NT2/D1 (cell line): ENCODE data around the gene ATP13A3.

Experiments
- SUZ12 ChIP-seq: IDR thresholded peaks from 2 replicates; pipeline ENCODE4 v1.6.1; 2011; ENCODE audit not compliant: insufficient read length, insufficient read depth; ENCODE audit errors: extremely low read depth
- YY1 ChIP-seq: IDR thresholded peaks from 2 replicates; pipeline ENCODE4 v1.6.1; 2011; ENCODE audit not compliant: insufficient read length, insufficient read depth
- ZNF274 ChIP-seq: IDR thresholded peaks from 2 replicates; pipeline ENCODE4 v1.6.1; 2011; ENCODE audit warnings: mild to moderate bottlenecking, low read depth, low read length

GRCh38 chr3:194401868-194402329 is 84.9 kb downstream of the ATP13A3 start:
- TF ChIP-seq YY1: no peak
- TF ChIP-seq ZNF274: no peak
- no peak for TF ChIP-seq SUZ12
